Coronary artery (tissue), 2 donors: ENCODE results near the gene TRPT1.

Experiments
- DNase-seq: peaks from one replicate; pipeline ENCODE4 v3.0.0-alpha.2; 2017; ENCODE audit warnings: low spot score
- H3K27ac ChIP-seq, 2 donors: fragments of 200-600 bp; sonication (generic); one replicate each; pipeline ENCODE4 v1.5.1; 2016 to 2019
- H3K4me3 ChIP-seq: fragments of 200-600 bp; sonication (generic); 2 replicates; pipeline ENCODE4 v1.5.1; 2016; ENCODE audit warnings: mild to moderate bottlenecking, moderate library complexity
- TF ChIP-seq, protein P1 (sequence below): fragments of 200-600 bp; sonication (generic); IDR thresholded peaks from one replicate; pipeline ENCODE4 v1.5.1; 2019; ENCODE audit warnings: antibody characterized with exemption

The TRPT1 gene, protein sequence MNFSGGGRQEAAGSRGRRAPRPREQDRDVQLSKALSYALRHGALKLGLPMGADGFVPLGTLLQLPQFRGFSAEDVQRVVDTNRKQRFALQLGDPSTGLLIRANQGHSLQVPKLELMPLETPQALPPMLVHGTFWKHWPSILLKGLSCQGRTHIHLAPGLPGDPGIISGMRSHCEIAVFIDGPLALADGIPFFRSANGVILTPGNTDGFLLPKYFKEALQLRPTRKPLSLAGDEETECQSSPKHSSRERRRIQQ

GRCh38 chr11:64225608-64226506 lies at the start of gene TRPT1, which contains the start of gene NUDT22:
Gene TRPT1, minus strand, starts transcription at chr11:64226186. Its CDS starts 326 bp downstream, at chr11:64225860.
Gene NUDT22, plus strand, starts transcription at chr11:64226274. Its CDS starts 379 bp downstream, at chr11:64226653.
- Histone ChIP-seq H3K27ac (peak within 1 kb of the TSS; percentile 93), H3K4me3 (peak within 1 kb of the TSS; percentile 86)
- DNase-seq = peak; percentile 95
- TF ChIP-seq, protein P1, sequence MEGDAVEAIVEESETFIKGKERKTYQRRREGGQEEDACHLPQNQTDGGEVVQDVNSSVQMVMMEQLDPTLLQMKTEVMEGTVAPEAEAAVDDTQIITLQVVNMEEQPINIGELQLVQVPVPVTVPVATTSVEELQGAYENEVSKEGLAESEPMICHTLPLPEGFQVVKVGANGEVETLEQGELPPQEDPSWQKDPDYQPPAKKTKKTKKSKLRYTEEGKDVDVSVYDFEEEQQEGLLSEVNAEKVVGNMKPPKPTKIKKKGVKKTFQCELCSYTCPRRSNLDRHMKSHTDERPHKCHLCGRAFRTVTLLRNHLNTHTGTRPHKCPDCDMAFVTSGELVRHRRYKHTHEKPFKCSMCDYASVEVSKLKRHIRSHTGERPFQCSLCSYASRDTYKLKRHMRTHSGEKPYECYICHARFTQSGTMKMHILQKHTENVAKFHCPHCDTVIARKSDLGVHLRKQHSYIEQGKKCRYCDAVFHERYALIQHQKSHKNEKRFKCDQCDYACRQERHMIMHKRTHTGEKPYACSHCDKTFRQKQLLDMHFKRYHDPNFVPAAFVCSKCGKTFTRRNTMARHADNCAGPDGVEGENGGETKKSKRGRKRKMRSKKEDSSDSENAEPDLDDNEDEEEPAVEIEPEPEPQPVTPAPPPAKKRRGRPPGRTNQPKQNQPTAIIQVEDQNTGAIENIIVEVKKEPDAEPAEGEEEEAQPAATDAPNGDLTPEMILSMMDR = no peak

- DNase-seq = no peak
- Histone ChIP-seq H3K27ac (no peak overlapping the region), H3K4me3 (no peak overlapping the region)
- TF ChIP-seq, protein P1 = no peak
Observed at GRCh38 chr11:64275031-64275800, 49.2 kb upstream of the TRPT1 start.

DNA sequence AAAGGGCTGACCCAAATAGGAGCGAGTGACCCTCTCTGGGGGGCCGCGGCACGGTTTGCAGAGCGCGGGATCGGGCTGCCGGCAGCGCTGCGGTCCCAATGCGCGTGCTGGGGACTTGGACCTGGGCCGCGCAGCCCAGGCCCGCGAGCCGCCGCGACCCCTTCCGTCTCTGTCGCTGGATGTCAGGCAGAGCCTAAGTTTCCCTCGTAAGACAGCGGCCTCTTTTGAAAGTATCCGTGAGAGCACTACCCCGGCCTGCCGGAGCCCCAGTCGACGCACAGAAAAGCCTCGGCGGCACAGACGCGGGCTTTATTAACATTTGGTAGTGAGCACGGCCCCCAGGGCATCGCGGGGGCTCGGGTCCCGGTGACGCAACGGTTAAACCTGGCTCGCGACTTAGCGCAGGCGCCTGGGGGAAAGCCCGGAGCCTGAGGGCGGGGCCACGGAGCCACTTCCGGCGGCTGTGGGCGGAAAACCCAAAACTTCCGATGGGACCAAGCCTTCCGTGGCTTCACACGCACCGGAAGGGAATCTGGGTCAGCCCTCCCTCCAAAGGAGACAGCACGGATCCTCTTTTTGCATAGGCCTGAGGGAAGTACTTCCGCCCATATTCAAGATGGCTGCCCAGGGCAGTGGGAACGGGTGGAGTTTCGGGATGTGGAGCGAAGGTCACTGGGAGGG lies 43.7 kb upstream of the TRPT1 start:
- H3K4me3 ChIP-seq = peak overlapping the region; percentile 85
- peak overlapping the region; percentile 85 to 98 for H3K27ac ChIP-seq
- TF ChIP-seq, protein P1 = no peak
- DNase-seq = peak; percentile 99

GRCh38 chr11:64268893-64269539 lies 43.0 kb upstream of the TRPT1 start:
- TF ChIP-seq, protein P1 = no peak
- Histone ChIP-seq H3K4me3 (peak overlapping the region; percentile 85), H3K27ac (peak overlapping the region; percentile 85 to 95)
- peak; percentile 89 for DNase-seq

- DNase-seq = no peak
- Histone ChIP-seq H3K4me3 (peak overlapping the region; percentile 85), H3K27ac (peak overlapping the region; percentile 85 to 95)
- TF ChIP-seq, protein P1 = no peak
Observed at GRCh38 chr11:64268025-64268892, 42.3 kb upstream of the TRPT1 start.
